Measurements from ENCODE around the gene TSPAN32. TPM values are rescaled to one million over a fixed set of nuclear protein-coding genes. Genes with fewer than 3 reads are reported as not detected.

TSPAN32 gene
- total RNA-seq, 2 donors from 2014 or later = 0.40 to 0.62 TPM

GRCh38 chr11:2305140-2305778 lies 3.4 kb downstream of the TSPAN32 start:
- no peak overlapping the region for H3K27ac ChIP-seq
- no peak overlapping the region for H3K4me3 ChIP-seq
- intact Hi-C loops (cut with DNase I) = loop anchor here (1.0 kb wide), 1 partner anchor 115 kb away; no protein-coding TSS in a partner anchor

GRCh38 chr11:2305788-2306451 lies 4.1 kb downstream of the TSPAN32 start:
- H3K36me3 ChIP-seq = no peaks in the 10 kb centered on the region
- H3K9ac ChIP-seq (ENCODE audit: low read depth in 2 of 2, low read length in 2 of 2) = no peak overlapping the region
- H3K27me3 ChIP-seq = no peaks in the 10 kb centered on the region
- peaks cover 3% of the 10 kb centered on the region for H3K4me1 ChIP-seq
- DNase-seq = no peak
- H3K27ac ChIP-seq = peak overlapping the region; percentile 50
- no peaks in the 10 kb centered on the region for H3K9me3 ChIP-seq
- no peak for TF ChIP-seq CTCF (IDR thresholded peaks at IDR 0.05)
- intact Hi-C loops (cut with DNase I) = loop anchor here (1.0 kb wide), 1 partner anchor 114 kb away; no protein-coding TSS in a partner anchor
- no peak overlapping the region for H3K4me3 ChIP-seq

More at GRCh38 chr11:2305140-2305778, 3.4 kb downstream of the TSPAN32 start:
- H3K9me3 ChIP-seq = no peaks in the 10 kb centered on the region
- TF ChIP-seq CTCF (IDR thresholded peaks at IDR 0.05) = peak; percentile 93
- H3K36me3 ChIP-seq = no peaks in the 10 kb centered on the region
- peak; percentile 89 for DNase-seq
- peaks cover 3% of the 10 kb centered on the region for H3K4me1 ChIP-seq
- H3K27me3 ChIP-seq = no peaks in the 10 kb centered on the region
- peak overlapping the region in 1 of 2 donors; percentile 24 for H3K9ac ChIP-seq (ENCODE audit: low read depth in 2 of 2, low read length in 2 of 2)

GRCh38 chr11:2306452-2306823 lies 4.6 kb downstream of the TSPAN32 start:
- intact Hi-C loops (cut with DNase I) = no loop called here
- peak; percentile 71 for DNase-seq
- H3K4me1 ChIP-seq = peaks cover 3% of the 10 kb centered on the region
- no peak overlapping the region for H3K4me3 ChIP-seq
- TF ChIP-seq CTCF (IDR thresholded peaks at IDR 0.05) = no peak
- no peaks in the 10 kb centered on the region for H3K9me3 ChIP-seq
- H3K27ac ChIP-seq = peak overlapping the region; percentile 50
- H3K9ac ChIP-seq (ENCODE audit: low read depth in 2 of 2, low read length in 2 of 2) = no peak overlapping the region
- no peaks in the 10 kb centered on the region for H3K27me3 ChIP-seq
- no peaks in the 10 kb centered on the region for H3K36me3 ChIP-seq

- Histone ChIP-seq H3K27ac (no peak overlapping the region), H3K9ac (ENCODE audit: low read depth in 2 of 2, low read length in 2 of 2) (no peak overlapping the region), H3K27me3 (no peaks in the 10 kb centered on the region), H3K4me1 (peaks cover 3% of the 10 kb centered on the region), H3K36me3 (no peaks in the 10 kb centered on the region), H3K4me3 (no peak overlapping the region), H3K9me3 (no peaks in the 10 kb centered on the region)
- no peak for DNase-seq
- intact Hi-C loops (cut with DNase I) = no loop called here
- no peak for TF ChIP-seq CTCF (IDR thresholded peaks at IDR 0.05)
These were observed 5.2 kb downstream of the TSPAN32 start for GRCh38 chr11:2306877-2307500.

GRCh38 chr11:2307501-2308331 lies 5.9 kb downstream of the TSPAN32 start:
- Histone ChIP-seq H3K4me1 (peaks cover 3% of the 10 kb centered on the region), H3K9ac (ENCODE audit: low read depth in 2 of 2, low read length in 2 of 2) (no peak overlapping the region), H3K27me3 (no peaks in the 10 kb centered on the region), H3K9me3 (no peaks in the 10 kb centered on the region), H3K4me3 (no peak overlapping the region), H3K36me3 (no peaks in the 10 kb centered on the region), H3K27ac (no peak overlapping the region)
- intact Hi-C loops (cut with DNase I) = no loop called here
- DNase-seq = no peak
- no peak for TF ChIP-seq CTCF (IDR thresholded peaks at IDR 0.05)
